ENCODE data around the gene KIAA1217.

GRCh38 chr10:24571870-24572450 lies 363.0 kb downstream of the KIAA1217 start:
- TF ChIP-seq CTCF (IDR thresholded peaks at IDR 0.05) (no peak), POLR2A (IDR thresholded peaks at IDR 0.05) (no peak)
